ENCODE data around the gene PRRT2. TPM values are rescaled to one million over a fixed set of nuclear protein-coding genes. Genes with fewer than 3 reads are reported as not detected.
"Not testable (repeated sequence)": the region's sequence is repeated elsewhere in the genome, so short reads cannot be mapped to it uniquely, and the experiment has no call there.

PRRT2 gene
- total RNA-seq, 1 donor from 2014 or later = 2.1 TPM

DNA sequence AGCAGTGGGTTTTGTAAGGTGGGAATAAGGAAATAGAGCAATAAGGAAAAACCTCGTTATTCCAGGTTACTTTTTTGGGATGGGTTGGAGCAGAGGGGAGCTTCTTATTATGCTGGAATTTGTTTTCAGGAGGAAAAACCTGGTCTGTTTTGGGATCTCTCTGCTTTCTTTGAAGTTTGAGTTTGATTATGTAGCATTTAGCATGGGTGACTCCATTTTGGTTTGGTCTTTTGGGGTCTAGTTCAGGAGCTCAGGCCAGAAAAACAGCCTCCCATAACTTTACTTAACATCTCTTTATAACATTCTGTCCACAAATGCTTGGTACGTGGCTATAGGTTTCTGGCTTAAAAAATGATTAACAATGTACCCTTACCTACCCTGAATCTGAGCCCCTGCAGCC is 42.5 kb upstream of the PRRT2 start:
- TF ChIP-seq, protein P1, sequence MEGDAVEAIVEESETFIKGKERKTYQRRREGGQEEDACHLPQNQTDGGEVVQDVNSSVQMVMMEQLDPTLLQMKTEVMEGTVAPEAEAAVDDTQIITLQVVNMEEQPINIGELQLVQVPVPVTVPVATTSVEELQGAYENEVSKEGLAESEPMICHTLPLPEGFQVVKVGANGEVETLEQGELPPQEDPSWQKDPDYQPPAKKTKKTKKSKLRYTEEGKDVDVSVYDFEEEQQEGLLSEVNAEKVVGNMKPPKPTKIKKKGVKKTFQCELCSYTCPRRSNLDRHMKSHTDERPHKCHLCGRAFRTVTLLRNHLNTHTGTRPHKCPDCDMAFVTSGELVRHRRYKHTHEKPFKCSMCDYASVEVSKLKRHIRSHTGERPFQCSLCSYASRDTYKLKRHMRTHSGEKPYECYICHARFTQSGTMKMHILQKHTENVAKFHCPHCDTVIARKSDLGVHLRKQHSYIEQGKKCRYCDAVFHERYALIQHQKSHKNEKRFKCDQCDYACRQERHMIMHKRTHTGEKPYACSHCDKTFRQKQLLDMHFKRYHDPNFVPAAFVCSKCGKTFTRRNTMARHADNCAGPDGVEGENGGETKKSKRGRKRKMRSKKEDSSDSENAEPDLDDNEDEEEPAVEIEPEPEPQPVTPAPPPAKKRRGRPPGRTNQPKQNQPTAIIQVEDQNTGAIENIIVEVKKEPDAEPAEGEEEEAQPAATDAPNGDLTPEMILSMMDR (IDR thresholded peaks at IDR 0.05; ENCODE audit: borderline replicate concordance) = no peak
- intact Hi-C loops (cut with micrococcal nuclease) = no loop called here
- H3K27me3 ChIP-seq (ENCODE audit: low read depth) = peaks cover under 1% of the 10 kb centered on the region
- H3K4me3 ChIP-seq = no peak overlapping the region
- H3K27ac ChIP-seq (replicated peaks) = no peak overlapping the region
- no peaks in the 10 kb centered on the region for H3K36me3 ChIP-seq
- DNase-seq = no peak
- no peaks in the 10 kb centered on the region for H3K4me1 ChIP-seq
- H3K9me3 ChIP-seq (replicated peaks) = no peaks in the 10 kb centered on the region

GRCh38 chr16:29770250-29770929 is 41.6 kb upstream of the PRRT2 start:
- Histone ChIP-seq H3K36me3 (no peaks in the 10 kb centered on the region), H3K4me1 (no peaks in the 10 kb centered on the region), H3K27me3 (ENCODE audit: low read depth) (no peaks in the 10 kb centered on the region), H3K4me3 (no peak overlapping the region), H3K9me3 (replicated peaks) (no peaks in the 10 kb centered on the region), H3K27ac (replicated peaks) (no peak overlapping the region)
- no peak for DNase-seq
- TF ChIP-seq, protein P1 (IDR thresholded peaks at IDR 0.05; ENCODE audit: borderline replicate concordance) = no peak
- intact Hi-C loops (cut with micrococcal nuclease) = no loop called here

DNA sequence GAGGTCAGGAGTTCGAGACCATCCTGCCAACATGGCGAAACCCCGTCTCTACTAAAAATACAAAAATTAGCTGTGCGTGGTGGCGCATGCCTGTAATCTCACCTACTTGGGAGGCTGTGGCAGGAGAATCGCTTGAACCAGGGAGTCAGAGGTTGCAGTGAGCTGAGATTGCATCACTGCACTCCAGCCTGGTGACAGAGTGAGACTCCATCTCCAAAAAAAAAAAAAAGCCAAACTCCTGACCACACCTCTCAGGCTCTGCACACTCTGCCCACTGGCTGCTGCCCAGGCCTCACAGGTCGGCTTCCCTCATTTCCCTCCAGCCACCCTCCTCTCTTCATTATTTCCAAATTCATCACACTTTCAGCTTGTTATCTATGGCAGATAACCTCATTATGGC is 39.7 kb upstream of the PRRT2 start:
- H3K4me1 ChIP-seq; H3K9me3 ChIP-seq (replicated peaks); H3K4me3 ChIP-seq; H3K27me3 ChIP-seq (ENCODE audit: low read depth); H3K36me3 ChIP-seq; DNase-seq; H3K27ac ChIP-seq (replicated peaks); intact Hi-C loops (cut with micrococcal nuclease): not testable (repeated sequence)

- Histone ChIP-seq H3K4me3 (no peak overlapping the region), H3K9me3 (replicated peaks) (no peaks in the 10 kb centered on the region), H3K4me1 (no peaks in the 10 kb centered on the region), H3K27ac (replicated peaks) (no peak overlapping the region), H3K27me3 (ENCODE audit: low read depth) (peaks cover 22% of the 10 kb centered on the region), H3K36me3 (no peaks in the 10 kb centered on the region)
- no peak for DNase-seq
- intact Hi-C loops (cut with micrococcal nuclease) = no loop called here
- TF ChIP-seq, protein P1 (IDR thresholded peaks at IDR 0.05; ENCODE audit: borderline replicate concordance) = no peak
These were observed 37.3 kb upstream of the PRRT2 start for GRCh38 chr16:29774730-29775129.

DNA sequence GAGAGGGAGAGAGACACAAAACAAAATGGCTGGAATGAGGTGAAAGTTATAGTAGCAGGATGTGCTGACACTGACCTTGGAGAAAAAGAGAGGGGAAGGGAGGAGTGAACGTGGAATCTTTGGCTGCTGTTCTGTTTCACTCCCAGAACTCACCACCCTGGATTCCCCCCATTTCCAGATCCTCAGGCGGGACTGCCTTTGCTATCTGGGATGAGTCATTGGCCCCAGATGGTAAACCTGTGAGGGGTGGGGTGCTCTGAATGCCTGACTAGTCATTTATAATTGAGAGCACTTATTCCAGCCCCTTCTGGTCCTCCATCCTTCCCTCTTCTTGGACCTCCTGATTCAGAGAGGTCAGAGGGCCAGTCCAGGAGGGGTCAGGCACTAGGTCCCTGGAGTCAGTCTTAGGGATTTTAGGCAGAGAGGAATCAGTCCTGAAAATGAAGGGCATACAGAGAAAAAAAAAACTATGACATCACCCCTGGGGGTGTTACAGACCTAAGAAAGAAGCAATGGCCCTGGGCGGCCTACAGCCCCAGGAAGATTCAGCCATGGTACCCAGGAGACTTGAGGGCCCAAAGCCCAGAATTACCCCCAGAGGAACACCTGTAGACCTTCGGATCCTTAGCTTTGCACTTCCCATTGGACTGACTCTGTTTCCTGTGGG is 36.1 kb upstream of the PRRT2 start:
- no peaks in the 10 kb centered on the region for H3K9me3 ChIP-seq (replicated peaks)
- intact Hi-C loops (cut with micrococcal nuclease) = no loop called here
- no peak overlapping the region for H3K4me3 ChIP-seq
- TF ChIP-seq, protein P1 (IDR thresholded peaks at IDR 0.05; ENCODE audit: borderline replicate concordance) = no peak
- no peak overlapping the region for H3K27ac ChIP-seq (replicated peaks)
- peaks cover 28% of the 10 kb centered on the region for H3K27me3 ChIP-seq (ENCODE audit: low read depth)
- no peaks in the 10 kb centered on the region for H3K4me1 ChIP-seq
- H3K36me3 ChIP-seq = no peaks in the 10 kb centered on the region
- no peak for DNase-seq

Measured in left ventricle myocardium inferior (tissue), 1 donor.